ENCODE results near the gene DIS3L2. TPM values are rescaled to one million over a fixed set of nuclear protein-coding genes. Genes with fewer than 3 reads are reported as not detected.
"Not testable (repeated sequence)": the region's sequence is repeated elsewhere in the genome, so short reads cannot be mapped to it uniquely, and the experiment has no call there.

The DIS3L2 gene
- total RNA-seq, 1 donor from 2014 or later, result 17.0 TPM

- TF ChIP-seq, protein P1, sequence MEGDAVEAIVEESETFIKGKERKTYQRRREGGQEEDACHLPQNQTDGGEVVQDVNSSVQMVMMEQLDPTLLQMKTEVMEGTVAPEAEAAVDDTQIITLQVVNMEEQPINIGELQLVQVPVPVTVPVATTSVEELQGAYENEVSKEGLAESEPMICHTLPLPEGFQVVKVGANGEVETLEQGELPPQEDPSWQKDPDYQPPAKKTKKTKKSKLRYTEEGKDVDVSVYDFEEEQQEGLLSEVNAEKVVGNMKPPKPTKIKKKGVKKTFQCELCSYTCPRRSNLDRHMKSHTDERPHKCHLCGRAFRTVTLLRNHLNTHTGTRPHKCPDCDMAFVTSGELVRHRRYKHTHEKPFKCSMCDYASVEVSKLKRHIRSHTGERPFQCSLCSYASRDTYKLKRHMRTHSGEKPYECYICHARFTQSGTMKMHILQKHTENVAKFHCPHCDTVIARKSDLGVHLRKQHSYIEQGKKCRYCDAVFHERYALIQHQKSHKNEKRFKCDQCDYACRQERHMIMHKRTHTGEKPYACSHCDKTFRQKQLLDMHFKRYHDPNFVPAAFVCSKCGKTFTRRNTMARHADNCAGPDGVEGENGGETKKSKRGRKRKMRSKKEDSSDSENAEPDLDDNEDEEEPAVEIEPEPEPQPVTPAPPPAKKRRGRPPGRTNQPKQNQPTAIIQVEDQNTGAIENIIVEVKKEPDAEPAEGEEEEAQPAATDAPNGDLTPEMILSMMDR (IDR thresholded peaks at IDR 0.05; ENCODE audit: borderline replicate concordance), result no peak
- intact Hi-C loops (cut with micrococcal nuclease), result no loop called here
- H3K9me3 ChIP-seq (replicated peaks), result no peaks in the 10 kb centered on the region
- no peaks in the 10 kb centered on the region for H3K27me3 ChIP-seq (ENCODE audit: low read depth)
- peaks cover 36% of the 10 kb centered on the region for H3K36me3 ChIP-seq
- no peak overlapping the region for H3K4me3 ChIP-seq
- peak overlapping the region; percentile 58 for H3K27ac ChIP-seq (replicated peaks)
- no peak for DNase-seq
- peaks cover 25% of the 10 kb centered on the region for H3K4me1 ChIP-seq
Observed at GRCh38 chr2:232028071-232028470, 66.6 kb downstream of the DIS3L2 start.

- H3K27me3 ChIP-seq (ENCODE audit: low read depth), result no peaks in the 10 kb centered on the region
- intact Hi-C loops (cut with micrococcal nuclease), result no loop called here
- peaks cover 36% of the 10 kb centered on the region for H3K36me3 ChIP-seq
- peak overlapping the region; percentile 58 for H3K27ac ChIP-seq (replicated peaks)
- peak; percentile 54 for DNase-seq
- H3K9me3 ChIP-seq (replicated peaks), result no peaks in the 10 kb centered on the region
- TF ChIP-seq, protein P1 (IDR thresholded peaks at IDR 0.05; ENCODE audit: borderline replicate concordance), result no peak
- peaks cover 22% of the 10 kb centered on the region for H3K4me1 ChIP-seq
- no peak overlapping the region for H3K4me3 ChIP-seq
Observed at GRCh38 chr2:232028631-232029030, 67.1 kb downstream of the DIS3L2 start.

- TF ChIP-seq, protein P1 (IDR thresholded peaks at IDR 0.05; ENCODE audit: borderline replicate concordance), result no peak
- DNase-seq, result no peak
- H3K27me3 ChIP-seq (ENCODE audit: low read depth), result no peaks in the 10 kb centered on the region
- intact Hi-C loops (cut with micrococcal nuclease), result no loop called here
- peaks cover 28% of the 10 kb centered on the region for H3K36me3 ChIP-seq
- H3K4me3 ChIP-seq, result no peak overlapping the region
- H3K9me3 ChIP-seq (replicated peaks), result no peaks in the 10 kb centered on the region
- peak overlapping the region; percentile 32 for H3K27ac ChIP-seq (replicated peaks)
- H3K4me1 ChIP-seq, result peaks cover 22% of the 10 kb centered on the region
Observed at GRCh38 chr2:232029346-232029745, 67.8 kb downstream of the DIS3L2 start.

DNA sequence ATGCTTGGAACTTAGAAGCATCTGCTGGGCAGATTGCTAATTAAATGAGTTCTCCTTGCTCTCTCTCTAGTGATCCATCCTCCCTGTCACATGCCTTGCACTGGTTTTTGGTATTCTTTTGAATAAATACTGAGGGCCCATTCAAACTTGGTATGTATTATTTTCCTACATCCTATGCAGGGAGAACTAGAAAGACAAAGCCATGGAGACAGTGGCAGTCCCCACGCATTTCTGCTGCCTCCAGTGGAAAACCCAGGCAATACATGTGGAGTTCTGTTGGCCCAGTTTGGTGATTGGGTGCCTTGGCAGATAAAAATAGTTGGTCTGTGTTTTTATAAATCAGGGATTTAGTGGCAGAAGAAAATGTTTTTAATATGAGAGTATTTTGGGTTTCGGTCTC lies 68.7 kb downstream of the DIS3L2 start:
- intact Hi-C loops (cut with micrococcal nuclease), result no loop called here
- H3K36me3 ChIP-seq, result peaks cover 26% of the 10 kb centered on the region
- H3K4me3 ChIP-seq, result no peak overlapping the region

DNA sequence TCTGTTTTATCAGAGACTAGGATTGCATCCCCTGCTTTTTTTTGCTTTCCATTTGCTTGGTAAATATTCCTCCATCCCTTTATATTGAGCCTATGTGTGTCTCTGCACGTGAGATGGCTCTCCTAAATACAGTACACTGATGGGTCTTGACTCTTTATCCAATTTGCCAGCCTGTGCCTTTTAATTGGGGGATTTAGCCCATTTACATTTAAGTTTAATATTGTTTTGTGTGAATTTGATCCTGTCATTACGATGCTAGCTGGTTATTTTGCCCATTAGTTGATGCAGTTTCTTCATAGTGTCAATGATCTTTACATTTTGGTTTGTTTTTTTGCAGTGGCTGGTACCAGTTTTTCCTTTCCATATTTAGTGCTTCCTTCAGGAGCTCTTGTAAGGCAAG lies 73.8 kb downstream of the DIS3L2 start:
- peaks cover 27% of the 10 kb centered on the region for H3K36me3 ChIP-seq
- intact Hi-C loops (cut with micrococcal nuclease); DNase-seq; H3K27me3 ChIP-seq (ENCODE audit: low read depth); H3K27ac ChIP-seq (replicated peaks); H3K4me3 ChIP-seq: not testable (repeated sequence)
- H3K4me1 ChIP-seq, result peaks cover 13% of the 10 kb centered on the region
- H3K9me3 ChIP-seq (replicated peaks), result peaks cover 20% of the 10 kb centered on the region

More for the DNA sequence above, 68.7 kb downstream of the DIS3L2 start:
- Histone ChIP-seq H3K27ac (replicated peaks) (no peak overlapping the region), H3K27me3 (ENCODE audit: low read depth) (no peaks in the 10 kb centered on the region), H3K9me3 (replicated peaks) (peaks cover 7% of the 10 kb centered on the region), H3K4me1 (peaks cover 22% of the 10 kb centered on the region)
- TF ChIP-seq, protein P1 (IDR thresholded peaks at IDR 0.05; ENCODE audit: borderline replicate concordance), result peak; percentile 40
- no peak for DNase-seq

- H3K27ac ChIP-seq (replicated peaks); H3K4me3 ChIP-seq; H3K27me3 ChIP-seq (ENCODE audit: low read depth); intact Hi-C loops (cut with micrococcal nuclease); DNase-seq: not testable (repeated sequence)
- peaks cover 20% of the 10 kb centered on the region for H3K9me3 ChIP-seq (replicated peaks)
- H3K4me1 ChIP-seq, result peaks cover 13% of the 10 kb centered on the region
- peaks cover 29% of the 10 kb centered on the region for H3K36me3 ChIP-seq
Observed at GRCh38 chr2:232036876-232037275, 75.4 kb downstream of the DIS3L2 start.

Measured in left ventricle myocardium inferior (tissue), 1 donor.